Measurements from ENCODE around the gene MBTPS1.

MBTPS1 gene

GRCh38 chr16:84081446-84081989, 35.2 kb downstream of the MBTPS1 start:
- Histone ChIP-seq H3K79me2 (ENCODE audit: insufficient read depth, low read length) (no peaks in the 10 kb centered on the region), H3K9me3 (ENCODE audit: low read length) (no peaks in the 10 kb centered on the region), H3K9me2 (ENCODE audit: low read depth, low read length) (no peaks in the 10 kb centered on the region), H3K9ac (ENCODE audit: low read length) (no peak overlapping the region), H3K27ac (ENCODE audit: low read depth, low read length, poor library complexity, severe bottlenecking) (no peak overlapping the region), H3K4me2 (ENCODE audit: low read length) (no peak overlapping the region), H3K4me3 (ENCODE audit: low read depth, low read length, poor library complexity, severe bottlenecking) (no peak overlapping the region), H4K20me1 (ENCODE audit: insufficient read depth, low read length) (no peaks in the 10 kb centered on the region), H3K36me3 (ENCODE audit: insufficient read depth, low read length) (peaks cover 86% of the 10 kb centered on the region), H3K27me3 (ENCODE audit: insufficient read depth, low read length) (no peaks in the 10 kb centered on the region), H3F3A (ENCODE audit: insufficient read depth, low read length) (no peaks in the 10 kb centered on the region), H3K4me1 (ENCODE audit: insufficient read depth, low read length, severe bottlenecking) (peaks cover 18% of the 10 kb centered on the region), H2AFZ (ENCODE audit: low read length) (no peak overlapping the region)
- TF ChIP-seq EZH2 (IDR thresholded peaks at IDR 0.05; ENCODE audit: borderline replicate concordance, low read length) (no peak), CTCF (IDR thresholded peaks at IDR 0.05; ENCODE audit: low read length) (no peak)

DNA sequence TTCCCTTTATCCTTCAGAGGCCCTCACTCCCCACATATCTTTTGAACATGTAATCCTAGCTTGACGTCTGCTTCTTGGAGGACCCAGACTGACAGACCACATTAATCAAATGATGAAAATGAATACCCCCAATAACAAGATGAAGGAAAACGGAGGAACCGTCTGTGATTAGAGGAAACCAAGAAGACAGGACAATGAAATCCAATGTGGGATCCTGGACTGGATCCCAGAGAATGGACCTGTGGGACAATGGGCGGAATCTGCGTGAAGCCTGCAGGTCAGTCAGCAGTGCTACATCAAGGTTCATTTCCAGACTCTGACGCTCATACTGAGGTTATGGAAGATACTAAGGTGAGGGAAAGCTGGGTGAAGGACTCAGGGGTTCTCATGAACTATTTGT, 35.9 kb downstream of the MBTPS1 start:
- H3K4me2 ChIP-seq (ENCODE audit: low read length), result no peak overlapping the region
- peaks cover 81% of the 10 kb centered on the region for H3K36me3 ChIP-seq (ENCODE audit: insufficient read depth, low read length)
- no peak overlapping the region for H3K27ac ChIP-seq (ENCODE audit: low read depth, low read length, poor library complexity, severe bottlenecking)
- no peak overlapping the region for H3K9ac ChIP-seq (ENCODE audit: low read length)
- H3K9me3 ChIP-seq (ENCODE audit: low read length), result no peaks in the 10 kb centered on the region
- no peaks in the 10 kb centered on the region for H3K79me2 ChIP-seq (ENCODE audit: insufficient read depth, low read length)
- H2AFZ ChIP-seq (ENCODE audit: low read length), result no peak overlapping the region
- H4K20me1 ChIP-seq (ENCODE audit: insufficient read depth, low read length), result no peaks in the 10 kb centered on the region
- no peaks in the 10 kb centered on the region for H3F3A ChIP-seq (ENCODE audit: insufficient read depth, low read length)
- no peaks in the 10 kb centered on the region for H3K27me3 ChIP-seq (ENCODE audit: insufficient read depth, low read length)
- no peaks in the 10 kb centered on the region for H3K9me2 ChIP-seq (ENCODE audit: low read depth, low read length)
- H3K4me3 ChIP-seq (ENCODE audit: low read depth, low read length, poor library complexity, severe bottlenecking), result no peak overlapping the region
- TF ChIP-seq CTCF (IDR thresholded peaks at IDR 0.05; ENCODE audit: low read length), result no peak
- no peak for TF ChIP-seq EZH2 (IDR thresholded peaks at IDR 0.05; ENCODE audit: borderline replicate concordance, low read length)
- peaks cover 11% of the 10 kb centered on the region for H3K4me1 ChIP-seq (ENCODE audit: insufficient read depth, low read length, severe bottlenecking)

GRCh38 chr16:84080378-84080777, 36.4 kb downstream of the MBTPS1 start:
- H3K9me3 ChIP-seq (ENCODE audit: low read length), result no peaks in the 10 kb centered on the region
- H3F3A ChIP-seq (ENCODE audit: insufficient read depth, low read length), result no peaks in the 10 kb centered on the region
- peaks cover 85% of the 10 kb centered on the region for H3K36me3 ChIP-seq (ENCODE audit: insufficient read depth, low read length)
- TF ChIP-seq EZH2 (IDR thresholded peaks at IDR 0.05; ENCODE audit: borderline replicate concordance, low read length) (no peak), CTCF (IDR thresholded peaks at IDR 0.05; ENCODE audit: low read length) (no peak)
- no peak overlapping the region for H3K4me3 ChIP-seq (ENCODE audit: low read depth, low read length, poor library complexity, severe bottlenecking)
- no peaks in the 10 kb centered on the region for H3K27me3 ChIP-seq (ENCODE audit: insufficient read depth, low read length)
- H3K4me1 ChIP-seq (ENCODE audit: insufficient read depth, low read length, severe bottlenecking), result peaks cover 7% of the 10 kb centered on the region
- H4K20me1 ChIP-seq (ENCODE audit: insufficient read depth, low read length), result no peaks in the 10 kb centered on the region
- no peaks in the 10 kb centered on the region for H3K9me2 ChIP-seq (ENCODE audit: low read depth, low read length)
- H3K4me2 ChIP-seq (ENCODE audit: low read length), result no peak overlapping the region
- no peak overlapping the region for H2AFZ ChIP-seq (ENCODE audit: low read length)
- no peak overlapping the region for H3K27ac ChIP-seq (ENCODE audit: low read depth, low read length, poor library complexity, severe bottlenecking)
- H3K79me2 ChIP-seq (ENCODE audit: insufficient read depth, low read length), result no peaks in the 10 kb centered on the region
- H3K9ac ChIP-seq (ENCODE audit: low read length), result no peak overlapping the region

Measured in OCI-LY1 (cell line).